DMS153 treated with DMSO at 0.1 percent for 48 hours (cell line): ENCODE measurements around the gene NDUFA5.
"Not testable (repeated sequence)": the region's sequence is repeated elsewhere in the genome, so short reads cannot be mapped to it uniquely, and the experiment has no call there.

Source experiments
- DNase-seq: peaks from one replicate; lab custom pipeline; 2025; ENCODE audit not compliant: unreplicated experiment; lab: John Stamatoyannopoulos, UW

Gene NDUFA5

GRCh38 chr7:123526533-123526932, 31.1 kb downstream of the NDUFA5 start:
- DNase-seq, result not testable (repeated sequence)

GRCh38 chr7:123522066-123522465, 35.6 kb downstream of the NDUFA5 start:
- no peak for DNase-seq

- no peak for DNase-seq
Measured at GRCh38 chr7:123505221-123505620, 52.4 kb downstream of the NDUFA5 start.

GRCh38 chr7:123502201-123502600, 55.4 kb downstream of the NDUFA5 start:
- no peak for DNase-seq

GRCh38 chr7:123500878-123501489, 56.6 kb downstream of the NDUFA5 start:
- no peak for DNase-seq

GRCh38 chr7:123499211-123499970, 58.2 kb downstream of the NDUFA5 start:
- no peak for DNase-seq

GRCh38 chr7:123498601-123499000, 59.0 kb downstream of the NDUFA5 start:
- DNase-seq, result no peak

- no peak for DNase-seq
Measured at GRCh38 chr7:123498031-123498430, 59.6 kb downstream of the NDUFA5 start.

- DNase-seq, result no peak
Measured at GRCh38 chr7:123494193-123494796, 63.3 kb downstream of the NDUFA5 start.

- DNase-seq, result no peak
Measured at GRCh38 chr7:123492485-123492884, 65.1 kb downstream of the NDUFA5 start.
